ENCODE results near the gene MAFB. TPM values are rescaled to one million over a fixed set of nuclear protein-coding genes. Genes with fewer than 3 reads are reported as not detected.

Gene MAFB
- total RNA-seq, 1 donor from 2014 or later, result 6.8 TPM

DNA sequence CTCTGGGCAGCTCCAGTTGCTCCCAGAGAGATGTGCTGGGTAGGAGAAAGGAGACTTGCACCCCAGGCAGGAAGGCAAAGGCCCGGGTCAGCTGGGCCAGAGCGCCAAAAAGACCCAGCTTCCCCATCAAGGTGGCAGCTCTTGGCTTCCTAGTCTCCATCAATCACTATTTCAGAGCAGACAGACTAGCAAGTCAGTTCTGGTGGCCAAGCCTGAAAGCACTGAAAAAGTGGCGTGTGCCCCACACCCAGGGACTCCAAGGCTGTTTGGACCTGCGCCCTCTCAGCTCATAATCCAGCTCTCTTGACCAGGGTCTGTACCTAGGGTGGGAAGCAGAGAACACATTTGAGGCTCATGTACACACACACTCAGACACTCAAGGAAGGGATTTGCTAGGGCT is 3.7 kb downstream of the MAFB start:
- intact Hi-C loops (cut with DNase I), result no loop called here
- DNase-seq (ENCODE audit: low spot score), result peak; percentile 51

DNA sequence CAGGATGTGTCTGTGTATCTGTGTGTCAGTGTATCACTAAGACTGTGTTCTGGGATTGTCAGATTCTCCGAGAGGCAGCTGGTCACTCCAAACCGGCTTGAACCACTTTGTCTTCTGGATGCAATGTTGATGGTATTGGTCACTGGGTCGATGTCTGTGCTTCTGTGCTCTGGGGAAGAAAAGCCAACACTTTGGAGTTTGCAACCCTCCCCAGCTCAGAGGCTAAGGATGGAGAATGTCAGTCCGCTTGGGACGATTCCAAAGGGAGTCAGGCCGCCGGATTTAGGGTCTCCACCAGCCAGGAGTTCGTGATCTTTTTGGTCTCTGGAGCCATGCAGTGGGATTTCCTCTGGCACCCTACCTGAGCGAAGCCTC is 5.2 kb downstream of the MAFB start:
- intact Hi-C loops (cut with DNase I), result no loop called here
- DNase-seq (ENCODE audit: low spot score), result no peak

DNA sequence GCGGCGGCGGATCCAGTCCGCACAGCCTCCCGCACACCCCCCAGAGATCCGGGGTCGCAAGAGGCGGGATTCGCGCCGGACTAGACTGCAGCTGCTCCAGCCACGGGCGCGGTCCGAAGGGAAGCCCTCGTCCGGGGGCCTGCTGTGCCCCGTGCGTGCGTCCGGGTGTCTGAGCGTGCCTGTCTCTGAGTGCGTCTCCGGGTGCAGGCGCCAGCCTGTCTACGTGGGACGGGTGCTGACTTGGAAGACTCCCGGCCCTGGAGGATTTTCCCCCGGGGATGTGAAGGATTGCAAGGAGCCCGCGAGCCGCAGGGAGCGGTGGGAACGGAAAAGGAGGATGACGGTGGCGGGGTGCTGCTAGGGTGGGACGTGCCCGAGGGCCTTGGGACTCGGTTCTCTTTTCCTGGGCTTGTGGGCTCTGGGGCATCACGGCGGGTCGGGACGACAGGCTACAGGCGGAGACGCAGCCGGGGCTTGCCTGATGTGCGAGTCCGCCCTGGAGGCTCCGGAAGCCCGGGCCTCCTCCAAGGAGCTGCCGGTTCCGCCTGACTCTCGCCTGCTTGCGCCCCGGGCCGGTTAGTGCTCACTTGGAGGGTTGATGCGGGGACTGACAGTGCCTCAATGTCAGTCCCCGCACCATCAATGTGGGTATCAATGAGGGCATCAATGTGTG is 5.7 kb downstream of the MAFB start:
- DNase-seq (ENCODE audit: low spot score), result peak; percentile 72
- intact Hi-C loops (cut with DNase I), result no loop called here

DNA sequence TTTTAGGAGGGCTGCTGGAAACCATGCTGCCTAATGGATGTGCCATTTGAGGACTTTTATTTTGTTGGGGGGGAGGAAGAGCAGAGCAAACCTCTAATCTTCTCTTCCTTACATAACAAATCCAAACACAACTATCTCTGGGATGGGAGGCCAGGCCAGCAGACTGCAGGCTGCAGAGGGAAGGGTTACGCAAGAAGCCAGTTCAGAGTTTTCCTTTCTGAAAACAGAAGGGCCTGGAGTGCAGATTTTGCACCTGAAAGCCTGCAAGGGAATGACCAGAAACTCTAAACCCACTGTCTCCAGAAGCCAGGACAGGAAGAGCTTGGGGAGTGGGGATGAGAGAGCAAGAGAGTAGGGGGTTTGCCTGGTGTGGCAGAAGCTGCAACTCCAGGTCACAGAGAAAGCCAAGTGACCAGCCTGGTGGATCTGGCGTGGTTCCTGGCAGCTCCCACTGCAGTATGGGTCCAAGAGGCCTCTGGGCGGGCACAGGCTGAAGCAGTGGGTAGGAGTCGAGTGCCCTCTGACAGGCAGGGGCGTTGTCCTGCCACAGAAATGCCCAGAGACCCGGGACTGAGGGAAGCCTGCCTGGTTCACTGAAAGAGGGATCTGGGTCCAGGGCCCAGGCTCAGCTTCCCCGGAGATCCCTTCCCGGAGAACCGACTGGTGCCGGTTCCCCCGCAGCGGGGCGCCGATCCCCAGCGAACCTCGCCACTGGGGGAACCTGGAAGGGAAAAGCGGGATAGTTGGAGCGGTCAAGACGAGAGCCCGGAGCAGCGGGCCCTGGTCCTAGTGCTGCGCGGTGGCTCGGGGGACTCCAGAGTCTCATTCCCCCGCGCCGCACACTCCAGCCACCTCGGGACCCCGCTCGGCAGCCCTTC is 6.7 kb downstream of the MAFB start:
- no peak for DNase-seq (ENCODE audit: low spot score)
- intact Hi-C loops (cut with DNase I), result no loop called here

DNA sequence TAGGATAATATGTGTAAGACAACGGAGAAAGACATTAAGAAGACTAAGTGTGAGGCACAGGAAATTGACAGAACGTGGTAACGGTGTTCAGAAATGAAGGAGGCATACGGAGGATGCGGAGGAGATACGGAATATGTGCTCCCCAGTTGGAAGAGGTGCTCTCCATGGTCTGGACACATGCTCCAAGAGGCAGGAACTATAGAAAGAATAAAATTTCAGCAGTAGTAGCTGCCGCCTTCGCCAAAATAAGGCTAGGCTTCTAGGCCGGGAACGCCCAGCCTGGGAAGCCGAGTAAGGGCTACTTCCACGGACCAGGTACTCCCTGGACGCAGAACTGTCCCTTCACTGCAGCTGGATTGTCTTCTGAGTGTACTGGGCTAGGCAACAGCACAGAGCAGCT is 7.4 kb downstream of the MAFB start:
- no peak for DNase-seq (ENCODE audit: low spot score)
- intact Hi-C loops (cut with DNase I), result no loop called here

DNA sequence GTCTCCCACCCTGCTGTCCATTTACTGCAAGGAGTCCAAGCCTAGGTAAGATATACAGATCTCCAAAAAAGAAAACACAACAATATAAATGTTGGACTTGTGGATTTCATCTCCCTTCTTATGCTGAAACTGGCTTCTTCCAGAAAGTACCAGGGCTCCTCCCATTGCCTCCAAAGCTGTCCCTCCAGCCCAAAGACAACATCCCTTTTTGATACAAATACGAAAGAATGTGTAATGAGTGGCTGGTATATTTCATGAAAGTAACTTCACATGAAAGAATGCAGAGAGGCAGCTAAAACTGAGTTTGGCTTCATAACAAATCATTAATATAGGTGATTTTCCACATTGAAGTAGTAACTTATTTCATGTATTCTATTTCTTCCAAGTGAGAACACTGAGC is 7.9 kb downstream of the MAFB start:
- intact Hi-C loops (cut with DNase I), result no loop called here
- no peak for DNase-seq (ENCODE audit: low spot score)

DNA sequence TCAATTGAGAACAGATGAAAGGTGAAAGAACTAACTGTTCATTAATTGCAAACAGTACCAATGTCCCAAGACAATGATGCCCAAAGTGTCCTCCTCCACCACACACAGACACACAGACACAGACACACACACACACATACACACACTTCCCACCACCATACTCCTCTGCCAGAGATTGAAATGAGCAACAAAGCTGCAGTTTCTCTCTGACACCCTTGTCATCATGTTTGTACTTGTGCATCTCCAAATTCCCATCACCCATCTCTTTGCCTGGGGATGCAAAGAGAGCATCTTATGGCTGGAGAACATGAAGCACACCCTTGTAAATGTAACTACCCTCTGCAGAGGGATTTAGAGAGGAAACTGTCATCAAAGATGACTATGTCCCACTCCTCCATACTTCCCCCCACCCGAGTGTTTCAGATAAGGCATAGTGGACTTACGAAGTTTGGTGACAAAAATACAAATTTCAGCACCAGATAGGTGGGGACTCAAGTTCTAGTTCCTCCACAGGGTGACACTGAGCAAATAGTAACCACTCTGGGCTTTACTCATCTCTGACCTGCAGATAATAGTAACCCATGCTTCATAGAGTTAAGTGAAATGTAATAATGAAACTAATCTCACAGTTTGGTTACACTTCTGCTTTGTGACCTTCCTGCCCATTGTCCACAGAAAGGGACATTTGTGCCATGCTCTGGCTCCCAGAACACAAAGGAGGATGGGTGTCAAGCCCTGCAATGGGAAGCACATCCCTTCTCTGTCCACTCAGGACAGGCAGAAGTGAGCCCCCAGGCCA is 8.7 kb downstream of the MAFB start:
- intact Hi-C loops (cut with DNase I), result no loop called here
- DNase-seq (ENCODE audit: low spot score), result no peak

DNA sequence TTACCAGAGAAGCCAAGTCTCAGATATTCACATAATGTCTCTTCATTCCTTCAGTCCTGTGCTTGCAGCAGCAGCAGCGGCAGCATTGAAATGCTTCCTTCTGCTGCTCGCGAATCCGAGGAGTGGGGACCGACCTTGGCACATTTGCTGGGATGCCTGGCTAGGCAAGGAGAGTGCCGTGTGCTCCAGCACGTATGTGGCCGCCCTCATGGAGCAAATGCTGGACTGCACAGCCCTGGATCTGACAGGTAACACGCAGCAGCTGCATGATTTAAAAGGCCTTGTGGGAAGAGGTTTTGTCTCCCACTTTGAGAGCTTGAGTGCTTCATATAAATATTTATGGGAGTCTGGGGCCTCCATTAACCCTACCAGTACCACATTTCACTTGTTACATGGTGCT is 9.9 kb downstream of the MAFB start:
- intact Hi-C loops (cut with DNase I), result no loop called here

DNA sequence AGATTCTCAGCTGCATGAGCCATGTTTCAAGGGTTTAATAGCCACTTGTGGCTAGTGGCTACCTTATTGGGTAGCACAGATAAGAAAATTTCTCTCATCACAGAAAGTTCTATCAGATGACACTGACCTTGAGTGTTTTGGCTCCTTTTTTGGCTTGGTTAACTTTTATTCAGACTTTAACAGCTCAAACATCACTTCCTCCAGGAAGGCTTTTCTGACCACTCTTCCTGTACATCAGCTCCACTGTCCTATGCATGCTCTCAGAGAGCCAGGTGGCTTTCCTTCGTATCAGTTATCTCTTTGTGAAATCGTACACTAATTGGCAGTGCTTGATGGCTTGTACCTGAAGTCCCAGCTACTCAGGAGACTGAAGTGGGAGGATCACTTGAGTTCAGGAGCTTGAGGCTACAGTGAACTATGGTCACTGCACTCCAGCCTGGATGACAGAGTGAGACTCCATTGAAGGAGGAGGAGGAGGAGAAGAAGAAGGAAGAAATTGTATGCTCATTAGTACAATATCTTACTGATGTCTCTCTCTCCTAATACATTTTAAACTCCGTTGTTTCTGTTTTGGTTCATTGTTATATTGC is 10.7 kb downstream of the MAFB start:
- intact Hi-C loops (cut with DNase I), result no loop called here
- DNase-seq (ENCODE audit: low spot score), result no peak

More for the DNA sequence above, 9.9 kb downstream of the MAFB start:
- DNase-seq (ENCODE audit: low spot score), result no peak

DNA sequence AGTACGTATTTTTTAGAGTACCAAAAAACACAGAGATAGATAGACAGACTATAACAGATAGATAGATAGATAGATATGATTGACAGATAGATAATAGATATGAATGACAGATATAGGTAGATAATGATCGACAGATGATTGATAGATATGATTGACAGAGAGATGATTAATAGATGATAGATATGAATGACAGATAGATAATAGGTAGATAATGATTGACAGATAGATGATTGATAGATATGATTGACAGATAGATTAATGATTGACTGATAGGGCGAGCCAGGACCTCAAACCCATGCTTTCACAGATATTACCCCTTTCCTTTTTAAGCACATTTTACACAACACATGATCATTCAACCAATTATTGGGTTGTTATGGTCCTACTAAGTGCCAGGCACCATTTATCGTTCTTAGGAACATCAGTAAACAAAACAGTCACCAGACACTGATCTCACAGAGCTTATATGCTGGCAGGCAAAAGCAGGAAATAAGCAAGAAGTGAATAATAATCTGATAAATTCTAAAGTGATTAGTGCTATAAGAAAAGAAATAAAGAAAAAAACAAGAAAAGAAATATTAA is 11.6 kb downstream of the MAFB start:
- intact Hi-C loops (cut with DNase I), result no loop called here
- DNase-seq (ENCODE audit: low spot score), result no peak

DNA sequence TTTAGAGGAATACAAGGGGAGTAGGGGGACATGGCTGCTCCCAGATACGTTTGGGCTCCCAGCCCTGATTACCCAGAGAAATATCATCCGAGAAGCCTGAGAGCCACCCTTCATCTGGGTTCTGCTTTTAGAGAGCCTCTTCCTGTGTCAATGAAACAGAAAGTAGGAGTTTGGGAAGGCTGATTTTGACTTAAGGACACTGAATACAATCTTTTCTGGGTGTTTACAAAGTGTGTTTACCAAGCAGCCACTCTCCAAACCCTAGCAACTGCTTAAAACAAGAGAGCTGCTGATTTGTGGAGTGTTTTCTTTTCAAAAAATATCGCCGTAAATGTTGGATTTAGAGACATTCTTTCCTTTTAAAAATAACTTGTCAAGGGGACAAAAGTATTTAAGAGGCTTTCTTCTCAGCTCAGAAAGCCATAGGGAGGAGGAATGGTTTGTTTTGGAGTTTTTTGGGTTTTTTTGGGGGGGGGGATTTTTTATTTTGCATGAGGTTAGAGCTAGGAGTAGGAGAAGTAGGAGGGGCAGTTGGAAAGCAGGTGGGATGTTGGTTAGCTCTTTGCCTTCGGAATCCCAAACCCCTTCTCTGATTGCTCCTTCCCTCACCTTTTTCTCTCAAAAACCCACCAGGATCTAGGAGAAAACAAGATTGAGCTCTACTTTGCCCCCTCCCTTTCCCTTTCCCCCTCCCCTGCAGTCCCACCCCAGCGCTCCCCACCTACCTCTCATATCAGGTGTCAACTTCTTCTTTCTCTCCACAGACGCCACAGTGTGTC is 12.4 kb downstream of the MAFB start:
- no peak for DNase-seq (ENCODE audit: low spot score)
- intact Hi-C loops (cut with DNase I), result no loop called here

DNA sequence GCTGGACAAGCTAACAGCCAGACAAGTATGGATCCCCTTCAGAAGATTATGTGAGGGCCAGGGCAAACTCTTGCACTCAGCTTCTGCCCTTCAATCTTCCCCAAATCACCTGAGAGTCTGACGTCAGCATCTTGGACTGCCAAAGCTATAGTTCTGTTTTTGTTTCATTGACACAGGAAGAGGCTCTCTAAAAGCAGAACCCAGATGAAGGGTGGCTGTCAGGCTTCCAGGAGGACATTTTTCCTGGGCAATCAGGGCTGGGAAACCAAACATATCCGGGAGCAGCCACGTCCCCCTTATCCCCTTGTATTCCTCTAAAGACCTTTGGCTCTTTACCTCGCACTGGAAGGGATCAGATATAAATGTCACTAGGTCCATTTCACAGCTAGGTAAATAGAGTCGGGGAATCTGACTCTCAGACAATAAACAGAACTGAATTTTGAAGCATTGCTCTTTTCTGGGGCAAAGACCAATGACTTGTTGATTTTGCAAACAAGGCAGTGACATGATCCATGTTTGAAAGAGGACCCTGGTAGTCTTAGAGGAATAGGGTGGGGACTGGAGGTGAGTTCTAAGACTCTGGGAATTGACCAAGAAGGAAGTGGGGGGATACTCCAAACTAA is 13.3 kb downstream of the MAFB start:
- intact Hi-C loops (cut with DNase I), result no loop called here
- DNase-seq (ENCODE audit: low spot score), result no peak

DNA sequence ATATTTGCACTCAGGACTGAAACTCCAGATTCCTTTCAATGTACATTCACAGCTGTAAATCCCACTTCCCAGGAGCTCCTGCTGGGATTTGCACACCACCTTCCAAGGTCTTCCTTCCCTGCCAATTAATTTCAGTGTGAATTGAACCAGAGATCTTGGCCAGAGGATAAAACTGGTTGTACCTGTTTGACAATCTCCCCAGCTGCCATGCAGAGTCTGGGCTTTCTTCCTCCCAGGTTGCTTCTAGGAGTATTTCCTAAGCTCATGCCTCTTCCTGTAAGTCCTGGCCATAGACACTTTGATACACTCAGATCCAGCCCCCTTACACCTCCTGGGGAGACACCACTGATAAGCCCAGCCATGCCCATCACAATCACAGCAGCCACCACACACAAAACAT is 15.6 kb downstream of the MAFB start:
- intact Hi-C loops (cut with DNase I), result no loop called here
- DNase-seq (ENCODE audit: low spot score), result no peak

DNA sequence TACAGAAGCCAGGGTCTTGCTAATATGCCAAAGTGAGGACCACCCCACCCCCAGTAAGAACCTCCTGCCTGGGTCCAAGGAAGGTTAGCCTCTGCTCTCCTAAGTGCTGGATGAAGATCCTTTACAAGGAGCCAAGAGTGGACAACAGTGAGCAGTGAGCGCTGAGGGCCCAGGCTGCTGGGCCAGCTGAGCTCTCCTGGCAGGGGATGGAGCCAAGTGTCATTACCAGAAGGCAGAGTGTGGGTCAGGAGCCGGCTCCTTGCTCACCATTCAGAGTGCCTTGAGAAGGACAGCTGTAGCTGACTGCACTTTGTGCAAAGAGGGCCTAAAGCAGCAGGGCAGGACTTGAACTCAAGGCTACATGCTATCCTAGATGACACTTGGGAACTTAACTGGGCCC is 16.9 kb downstream of the MAFB start:
- DNase-seq (ENCODE audit: low spot score), result no peak
- intact Hi-C loops (cut with DNase I), result no loop called here

DNA sequence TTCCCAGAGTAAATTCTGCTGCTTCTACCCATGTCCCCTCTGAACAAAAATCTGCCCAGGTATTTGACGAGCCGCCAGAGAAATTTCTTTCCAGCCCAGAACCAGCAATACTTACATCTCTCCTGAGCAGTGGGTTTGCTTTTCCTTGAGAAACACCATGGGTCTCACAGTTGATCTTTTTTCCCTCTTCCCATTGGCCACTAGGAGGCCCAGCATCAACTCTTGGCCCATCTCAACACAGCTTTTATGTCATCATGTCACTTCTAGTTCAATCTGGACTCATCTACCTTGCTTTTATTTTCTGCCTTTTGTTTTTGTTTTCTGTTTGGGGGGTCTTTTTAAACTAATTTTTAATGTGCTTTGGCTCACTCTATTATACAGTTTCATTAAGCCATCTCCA is 18.8 kb downstream of the MAFB start:
- intact Hi-C loops (cut with DNase I), result no loop called here

DNA sequence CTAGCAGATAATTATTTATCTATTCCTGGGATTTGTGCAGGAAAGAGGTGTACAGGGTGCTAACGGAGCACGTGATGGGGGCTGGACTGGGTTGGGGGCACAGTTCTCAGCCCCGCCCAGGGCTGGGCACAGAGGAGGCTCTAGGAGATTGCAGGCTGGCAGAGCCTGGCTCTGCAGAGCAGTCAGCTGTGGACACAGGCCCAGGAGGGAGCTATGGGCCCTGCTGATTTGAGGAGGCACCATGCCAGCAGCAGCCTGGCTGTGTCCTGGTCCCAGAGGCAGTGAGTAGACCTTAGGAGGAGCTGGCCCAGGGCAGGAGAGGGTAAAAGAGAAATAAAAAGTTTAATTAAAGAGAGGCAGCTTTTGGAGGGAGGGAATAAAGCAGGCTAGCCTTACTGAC is 19.3 kb downstream of the MAFB start:
- intact Hi-C loops (cut with DNase I), result no loop called here
- no peak for DNase-seq (ENCODE audit: low spot score)

More for the DNA sequence above, 18.8 kb downstream of the MAFB start:
- no peak for DNase-seq (ENCODE audit: low spot score)

DNA sequence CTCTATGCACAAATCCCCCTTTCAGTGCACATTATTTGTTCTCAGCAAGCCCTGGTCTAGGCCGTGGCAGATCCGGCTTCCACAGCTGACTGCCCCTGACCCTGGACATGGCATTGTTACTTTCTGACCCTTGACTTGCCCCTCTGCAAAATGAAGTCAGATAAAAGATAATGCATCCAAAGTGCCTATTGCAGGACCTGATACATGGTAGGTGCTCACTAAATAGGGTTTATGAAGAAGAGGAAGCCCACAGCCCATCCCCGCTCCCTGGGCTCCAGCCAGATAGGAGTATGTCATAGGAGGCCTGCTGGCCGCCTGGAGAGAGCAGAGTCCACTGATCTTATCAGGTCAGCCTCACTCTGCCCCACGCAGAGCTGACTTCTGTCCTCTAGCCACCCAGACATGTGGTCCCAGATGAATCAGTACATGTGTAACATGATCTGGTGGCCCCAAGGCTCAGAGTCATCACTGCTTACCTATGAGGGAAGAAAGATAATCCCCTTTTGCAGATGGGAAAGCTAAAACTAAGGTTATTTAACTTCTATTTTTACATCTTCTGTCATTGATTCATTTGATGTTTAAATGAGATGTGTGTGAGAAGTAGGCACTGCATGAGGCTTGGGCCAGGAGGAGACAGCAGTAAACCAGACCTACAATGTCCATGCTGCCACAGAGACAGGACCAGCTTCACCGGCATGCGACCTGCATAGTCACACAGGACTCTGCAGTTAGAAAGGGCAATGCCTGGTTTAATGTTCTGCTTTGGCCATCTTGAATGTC is 20.4 kb downstream of the MAFB start:
- intact Hi-C loops (cut with DNase I), result no loop called here
- DNase-seq (ENCODE audit: low spot score), result no peak

DNA sequence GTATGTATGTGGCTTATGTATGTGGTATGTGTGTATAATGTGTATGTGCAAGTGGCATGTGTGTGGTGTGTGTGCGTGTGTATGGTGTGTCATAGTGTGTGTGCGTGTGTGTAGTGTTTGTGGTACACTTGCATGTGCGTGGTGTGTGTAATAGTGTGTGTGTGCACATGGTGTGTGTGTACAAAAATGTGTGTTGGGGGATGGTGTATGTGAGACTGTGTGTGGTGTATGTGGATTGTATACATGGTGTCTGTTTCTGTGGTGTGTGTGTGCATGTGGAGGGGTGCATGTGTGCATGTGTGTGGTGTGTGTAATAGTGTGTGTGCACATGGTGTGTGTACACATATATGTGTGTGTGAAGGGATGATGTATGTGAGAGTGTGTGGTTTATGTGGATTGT is 21.5 kb downstream of the MAFB start:
- intact Hi-C loops (cut with DNase I), result no loop called here
- DNase-seq (ENCODE audit: low spot score), result no peak

Data from cardiac septum (tissue), 1 donor.